H9 (cell line): ENCODE data around the gene SAMD14. TPM values are rescaled to one million over a fixed set of nuclear protein-coding genes. Genes with fewer than 3 reads are reported as not detected.

Experiments used
- DNase-seq: peaks from one replicate; pipeline ENCODE4 v3.0.0-alpha.2; 2017
- H2AFZ ChIP-seq: one replicate; pipeline ENCODE4 v1.6.1; 2013; ENCODE audit warnings: mild to moderate bottlenecking, low read length, control low read depth, moderate library complexity
- H2AK5ac ChIP-seq: 2 replicates; pipeline ENCODE4 v1.6.1; 2013; ENCODE audit warnings: low read length, control low read depth, mixed read lengths; ENCODE audit not compliant: insufficient read length
- H2BK120ac ChIP-seq: one replicate; pipeline ENCODE4 v1.6.1; 2013; ENCODE audit warnings: low read depth, mild to moderate bottlenecking, low read length, control low read depth, inconsistent platforms; ENCODE audit not compliant: poor library complexity, severe bottlenecking
- H2BK12ac ChIP-seq: 2 replicates; pipeline ENCODE4 v1.6.1; 2013; ENCODE audit warnings: low read length, control low read depth, mixed read lengths, low read depth; ENCODE audit not compliant: insufficient read length
- H2BK15ac ChIP-seq: 2 replicates; pipeline ENCODE4 v1.6.1; 2013; ENCODE audit warnings: low read depth, low read length, control low read depth
- H2BK20ac ChIP-seq: one replicate; pipeline ENCODE4 v1.6.1; 2013; ENCODE audit warnings: low read depth, mild to moderate bottlenecking, low read length, control low read depth, inconsistent platforms; ENCODE audit not compliant: poor library complexity, severe bottlenecking
- H2BK5ac ChIP-seq: 2 replicates; pipeline ENCODE4 v1.6.1; 2013; ENCODE audit warnings: low read length, control low read depth, mixed read lengths; ENCODE audit not compliant: insufficient read length
- H3K14ac ChIP-seq: 2 replicates; pipeline ENCODE4 v1.6.1; 2013; ENCODE audit warnings: low read length, control low read depth; ENCODE audit not compliant: insufficient read depth
- H3K18ac ChIP-seq: 2 replicates; pipeline ENCODE4 v1.6.1; 2013; ENCODE audit warnings: low read depth, mild to moderate bottlenecking, mixed read lengths, low read length, control low read depth; ENCODE audit not compliant: insufficient read length
- H3K23ac ChIP-seq: 2 replicates; pipeline ENCODE4 v1.6.1; 2013; ENCODE audit warnings: low read length, control low read depth, mixed read lengths, low read depth; ENCODE audit not compliant: insufficient read length
- H3K23me2 ChIP-seq: 2 replicates; pipeline ENCODE4 v1.6.1; 2013; ENCODE audit warnings: low read depth, mild to moderate bottlenecking, mixed read lengths, low read length, control low read depth; ENCODE audit not compliant: insufficient read length, poor library complexity, severe bottlenecking
- H3K27ac ChIP-seq: 2 replicates; pipeline ENCODE4 v1.5.1; 2013; ENCODE audit warnings: low read length, control low read depth, mixed read lengths, low read depth; ENCODE audit not compliant: insufficient read length
- H3K27me3 ChIP-seq: 2 replicates; pipeline ENCODE4 v1.6.1; 2013; ENCODE audit warnings: low read length, control low read depth, inconsistent platforms; ENCODE audit not compliant: insufficient read depth
- H3K4ac ChIP-seq: 2 replicates; pipeline ENCODE4 v1.6.1; 2013; ENCODE audit warnings: low read depth, mild to moderate bottlenecking, control low read depth, inconsistent platforms, low read length, moderate library complexity
- H3K4me1 ChIP-seq: 2 replicates; pipeline ENCODE4 v1.6.1; 2013; ENCODE audit warnings: low read length, control low read depth, inconsistent platforms; ENCODE audit not compliant: insufficient read depth
- H3K4me2 ChIP-seq: 2 replicates; pipeline ENCODE4 v1.6.1; 2013; ENCODE audit warnings: low read length, control low read depth, mixed read lengths; ENCODE audit not compliant: insufficient read length, insufficient read depth
- H3K56ac ChIP-seq: 2 replicates; pipeline ENCODE4 v1.6.1; 2013; ENCODE audit warnings: low read depth, mild to moderate bottlenecking, mixed read lengths, low read length, control low read depth; ENCODE audit not compliant: insufficient read length
- H3K79me1 ChIP-seq: 2 replicates; pipeline ENCODE4 v1.6.1; 2013; ENCODE audit warnings: low read depth, mild to moderate bottlenecking, moderate library complexity, low read length, control low read depth, inconsistent platforms; ENCODE audit not compliant: insufficient read depth, poor library complexity, severe bottlenecking
- H3K79me2 ChIP-seq: 2 replicates; pipeline ENCODE4 v1.6.1; 2013; ENCODE audit warnings: low read length, control low read depth, inconsistent platforms; ENCODE audit not compliant: insufficient read depth
- H3K9ac ChIP-seq: 2 replicates; pipeline ENCODE4 v1.6.1; 2013; ENCODE audit warnings: low read length, control low read depth, mixed read lengths; ENCODE audit not compliant: insufficient read length; ENCODE audit errors: extremely low read depth
- H3K9me3 ChIP-seq: one replicate; pipeline ENCODE4 v1.6.1; 2013; ENCODE audit warnings: low read depth, low read length, inconsistent platforms; ENCODE audit not compliant: control insufficient read depth
- H3T11ph ChIP-seq: one replicate; pipeline ENCODE4 v1.6.1; 2013; ENCODE audit warnings: mild to moderate bottlenecking, low read length, control low read depth, inconsistent platforms
- H4K20me1 ChIP-seq: one replicate; pipeline ENCODE4 v1.6.1; 2013; ENCODE audit not compliant: control insufficient read depth, insufficient read length, insufficient read depth
- H4K5ac ChIP-seq: 2 replicates; pipeline ENCODE4 v1.6.1; 2013; ENCODE audit warnings: low read depth, mild to moderate bottlenecking, mixed read lengths, low read length, control low read depth; ENCODE audit not compliant: insufficient read length
- H4K8ac ChIP-seq: replicated peaks from 2 replicates; pipeline ENCODE4 v1.6.1; 2013; ENCODE audit warnings: low read length, control low read depth, mixed read lengths, low read depth; ENCODE audit not compliant: insufficient read length
- H4K91ac ChIP-seq: 2 replicates; pipeline ENCODE4 v1.6.1; 2013; ENCODE audit warnings: low read depth, mild to moderate bottlenecking, moderate library complexity, mixed read lengths, low read length, control low read depth; ENCODE audit not compliant: insufficient read length
- H3K27ac Mint-ChIP-seq, 3 experiments: 2 replicates in 2 of 3; 3 replicates in 1 of 3; pipeline ENCODE4 v1.8.0; 2020 to 2021; ENCODE audit warnings: mixed read lengths in 3 of 3, mild to moderate bottlenecking in 1 of 3, moderate library complexity in 1 of 3
- H3K27me3 Mint-ChIP-seq: 2 replicates; pipeline ENCODE4 v1.8.0; 2021; ENCODE audit warnings: low read depth, mild to moderate bottlenecking, moderate library complexity, mixed read lengths
- H3K36me3 Mint-ChIP-seq, 3 experiments: 2 replicates in 2 of 3; 3 replicates in 1 of 3; pipeline ENCODE4 v1.8.0; 2020 to 2021; ENCODE audit warnings: low read depth in 3 of 3, mixed read lengths in 3 of 3; ENCODE audit not compliant: insufficient read depth in 1 of 3
- H3K4me1 Mint-ChIP-seq, 2 experiments: 2 replicates each; pipeline ENCODE4 v1.8.0; 2020; ENCODE audit warnings: mixed read lengths in 2 of 2
- H3K4me3 Mint-ChIP-seq, 2 experiments: 2 replicates in 1 of 2; 3 replicates in 1 of 2; pipeline ENCODE4 v1.8.0; 2020 to 2021; ENCODE audit warnings: mild to moderate bottlenecking in 2 of 2, mixed read lengths in 2 of 2, moderate library complexity in 1 of 2
- H3K9me3 Mint-ChIP-seq, 2 experiments: 2 replicates in 1 of 2; 3 replicates in 1 of 2; pipeline ENCODE4 v1.8.0; 2020; ENCODE audit warnings: mild to moderate bottlenecking in 2 of 2, mixed read lengths in 2 of 2, moderate library complexity in 1 of 2
- WGBS: extraction: QIAGEN DNeasy Blood & Tissue Kit; methylation state at CpG from one replicate; pipeline ENCODE4 v1.1.7; 2013; ENCODE audit warnings: missing lambda C conversion rate, low lambda C conversion rate, mixed read lengths; ENCODE audit not compliant: insufficient read length; ENCODE audit errors: extremely low coverage; 5-methylcytosine and 5-hydroxymethylcytosine counted together
- total RNA-seq: library from RNA; stranded (reverse); gene quantifications from 2 replicates; pipeline ENCODE4 v1.2.1, GENCODE V29; 2021
- TF ChIP-seq, protein P1 (sequence below): fragments of 200-600 bp; sonication (generic); conservative IDR thresholded peaks from 3 replicates; pipeline ENCODE4 v1.8.0; 2021; ENCODE audit warnings: antibody characterized with exemption, mild to moderate bottlenecking

The SAMD14 gene
- total RNA-seq, 1 experiment from 2014 or later: 5.9 TPM

- H2AK5ac ChIP-seq: no peak overlapping the region
- Mint-ChIP-seq H3K4me1 (peaks cover 24 to 40% of the 10 kb centered on the region in 2 experiments), H3K27me3 (no peaks in the 10 kb centered on the region), H3K27ac (no peak overlapping the region; a peak in 1 of 7 replicates), H3K9me3 (no peaks in the 10 kb centered on the region), H3K4me3 (no peak overlapping the region; a peak in 1 of 5 replicates), H3K36me3 (peaks cover 0 to 8% (median 1%) of the 10 kb centered on the region in 3 experiments; a peak in 5 of 7 replicates)
- no peaks in the 10 kb centered on the region for H3K79me2 ChIP-seq
- H3T11ph ChIP-seq: no peak overlapping the region
- no peak overlapping the region for H2AFZ ChIP-seq
- H3K56ac ChIP-seq: no peak overlapping the region
- H4K20me1 ChIP-seq: no peaks in the 10 kb centered on the region
- no peak overlapping the region for H3K23ac ChIP-seq
- H3K23me2 ChIP-seq: peaks cover 6% of the 10 kb centered on the region
- H3K14ac ChIP-seq: no peak overlapping the region
- H3K9me3 ChIP-seq: no peaks in the 10 kb centered on the region
- no peak overlapping the region for H2BK5ac ChIP-seq
- no peak overlapping the region for H4K91ac ChIP-seq
- no peaks in the 10 kb centered on the region for H3K27me3 ChIP-seq
- no peaks in the 10 kb centered on the region; the same call in 1 of the 2 replicates for H3K4me1 ChIP-seq
- H2BK20ac ChIP-seq: no peak overlapping the region
- H3K4me2 ChIP-seq: no peak overlapping the region
- no peak overlapping the region for H3K27ac ChIP-seq
- no peak overlapping the region for H4K8ac ChIP-seq
- H2BK12ac ChIP-seq: no peak overlapping the region
- no peak overlapping the region for H3K18ac ChIP-seq
- H2BK15ac ChIP-seq: no peak overlapping the region
- no CpG with 5 or more reads among the region's 5 CpGs for WGBS
- H3K79me1 ChIP-seq: no peaks in the 10 kb centered on the region
- TF ChIP-seq, protein P1, sequence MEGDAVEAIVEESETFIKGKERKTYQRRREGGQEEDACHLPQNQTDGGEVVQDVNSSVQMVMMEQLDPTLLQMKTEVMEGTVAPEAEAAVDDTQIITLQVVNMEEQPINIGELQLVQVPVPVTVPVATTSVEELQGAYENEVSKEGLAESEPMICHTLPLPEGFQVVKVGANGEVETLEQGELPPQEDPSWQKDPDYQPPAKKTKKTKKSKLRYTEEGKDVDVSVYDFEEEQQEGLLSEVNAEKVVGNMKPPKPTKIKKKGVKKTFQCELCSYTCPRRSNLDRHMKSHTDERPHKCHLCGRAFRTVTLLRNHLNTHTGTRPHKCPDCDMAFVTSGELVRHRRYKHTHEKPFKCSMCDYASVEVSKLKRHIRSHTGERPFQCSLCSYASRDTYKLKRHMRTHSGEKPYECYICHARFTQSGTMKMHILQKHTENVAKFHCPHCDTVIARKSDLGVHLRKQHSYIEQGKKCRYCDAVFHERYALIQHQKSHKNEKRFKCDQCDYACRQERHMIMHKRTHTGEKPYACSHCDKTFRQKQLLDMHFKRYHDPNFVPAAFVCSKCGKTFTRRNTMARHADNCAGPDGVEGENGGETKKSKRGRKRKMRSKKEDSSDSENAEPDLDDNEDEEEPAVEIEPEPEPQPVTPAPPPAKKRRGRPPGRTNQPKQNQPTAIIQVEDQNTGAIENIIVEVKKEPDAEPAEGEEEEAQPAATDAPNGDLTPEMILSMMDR: no peak
- no peak overlapping the region for H3K9ac ChIP-seq
- H2BK120ac ChIP-seq: no peak overlapping the region
- DNase-seq: no peak
- H3K4ac ChIP-seq: no peak overlapping the region
- no peak overlapping the region for H4K5ac ChIP-seq
Observed at GRCh38 chr17:50100480-50100883, 29.5 kb downstream of the SAMD14 start.
